ENCODE measurements around the gene PCDHB14. TPM values are rescaled to one million over a fixed set of nuclear protein-coding genes. Genes with fewer than 3 reads are reported as not detected.
A peak's percentile ranks its signal among the peaks of the same experiment; 100 is the strongest.
"Not testable (repeated sequence)": the region's sequence is repeated elsewhere in the genome, so short reads cannot be mapped to it uniquely, and the experiment has no call there.

Gene PCDHB14
- not detected for total RNA-seq
- 0.02 TPM for total RNA-seq (2013)

DNA sequence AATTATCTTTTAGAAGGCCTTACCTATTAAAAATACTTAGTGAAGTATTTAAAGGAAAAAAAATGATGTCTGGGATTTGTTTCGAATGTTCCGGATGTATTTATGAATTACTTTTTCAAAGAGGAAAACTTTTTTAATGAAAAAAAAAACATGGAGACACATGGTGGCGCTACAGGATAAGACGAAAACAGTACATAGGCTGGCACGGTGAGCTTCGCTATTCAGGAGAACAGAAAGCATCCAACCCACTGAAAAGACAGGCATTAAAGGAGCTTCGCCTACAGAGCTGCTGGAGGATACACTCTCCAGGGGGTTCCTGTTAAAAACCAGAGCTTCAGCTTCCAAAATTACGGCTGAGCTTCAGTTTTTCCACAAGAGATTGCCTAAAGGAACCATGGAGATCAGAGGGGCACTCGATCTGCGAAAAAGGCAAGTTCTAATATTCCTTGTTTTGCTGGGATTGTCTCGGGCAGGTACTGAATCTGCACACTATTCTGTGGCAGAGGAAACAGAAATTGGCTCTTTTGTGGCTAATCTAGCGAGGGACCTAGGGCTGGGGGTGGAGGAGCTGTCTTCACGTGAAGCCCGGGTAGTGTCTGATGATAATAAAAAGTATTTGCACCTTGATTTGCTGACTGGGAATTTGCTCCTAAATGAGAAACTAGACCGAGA lies at the start of gene PCDHB14:
TSS of gene PCDHB14 (plus strand) at position 232 of the 672 bp plus-strand sequence. CDS start at position 395, 163 bp downstream.
- intact Hi-C loops (cut with micrococcal nuclease): loop anchor here (10.0 kb wide), 1 partner anchor 342 kb away; no protein-coding TSS in a partner anchor
- Histone ChIP-seq H3K36me3 (ENCODE audit: control insufficient read depth, insufficient read depth, low read length) (no peaks in the 10 kb centered on the region), H3K9me3 (ENCODE audit: control insufficient read depth, insufficient read depth, low read length) (no peaks in the 10 kb centered on the region), H3K27ac (ENCODE audit: low read length) (no peak within 1 kb of the TSS), H3K27me3 (ENCODE audit: control insufficient read depth, insufficient read depth, low read length) (peaks cover 2% of the 10 kb centered on the region), H3K4me3 (ENCODE audit: low read length) (no peak within 1 kb of the TSS), H3K4me1 (ENCODE audit: control insufficient read depth, insufficient read depth, low read length) (no peaks in the 10 kb centered on the region)
- whole genome bisulfite sequencing (ENCODE audit: insufficient coverage): 28% methylated on average over 15 of the region's 15 CpGs
- DNase-seq: peak in 1 of 2 donors; percentile 44
- Mint-ChIP-seq H3K4me1 (no peaks in the 10 kb centered on the region), H3K27me3 (ENCODE audit: low read depth in 2 of 2) (peaks cover 0 to 12% of the 10 kb centered on the region in 2 donors), H3K4me3 (no peak within 1 kb of the TSS), H3K9me3 (peaks cover 2 to 5% of the 10 kb centered on the region in 2 donors), H3K36me3 (no peaks in the 10 kb centered on the region), H3K27ac (no peak within 1 kb of the TSS)
- TF ChIP-seq, protein P1, sequence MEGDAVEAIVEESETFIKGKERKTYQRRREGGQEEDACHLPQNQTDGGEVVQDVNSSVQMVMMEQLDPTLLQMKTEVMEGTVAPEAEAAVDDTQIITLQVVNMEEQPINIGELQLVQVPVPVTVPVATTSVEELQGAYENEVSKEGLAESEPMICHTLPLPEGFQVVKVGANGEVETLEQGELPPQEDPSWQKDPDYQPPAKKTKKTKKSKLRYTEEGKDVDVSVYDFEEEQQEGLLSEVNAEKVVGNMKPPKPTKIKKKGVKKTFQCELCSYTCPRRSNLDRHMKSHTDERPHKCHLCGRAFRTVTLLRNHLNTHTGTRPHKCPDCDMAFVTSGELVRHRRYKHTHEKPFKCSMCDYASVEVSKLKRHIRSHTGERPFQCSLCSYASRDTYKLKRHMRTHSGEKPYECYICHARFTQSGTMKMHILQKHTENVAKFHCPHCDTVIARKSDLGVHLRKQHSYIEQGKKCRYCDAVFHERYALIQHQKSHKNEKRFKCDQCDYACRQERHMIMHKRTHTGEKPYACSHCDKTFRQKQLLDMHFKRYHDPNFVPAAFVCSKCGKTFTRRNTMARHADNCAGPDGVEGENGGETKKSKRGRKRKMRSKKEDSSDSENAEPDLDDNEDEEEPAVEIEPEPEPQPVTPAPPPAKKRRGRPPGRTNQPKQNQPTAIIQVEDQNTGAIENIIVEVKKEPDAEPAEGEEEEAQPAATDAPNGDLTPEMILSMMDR (IDR thresholded peaks at IDR 0.05): no peak
- no peak for ATAC-seq

DNA sequence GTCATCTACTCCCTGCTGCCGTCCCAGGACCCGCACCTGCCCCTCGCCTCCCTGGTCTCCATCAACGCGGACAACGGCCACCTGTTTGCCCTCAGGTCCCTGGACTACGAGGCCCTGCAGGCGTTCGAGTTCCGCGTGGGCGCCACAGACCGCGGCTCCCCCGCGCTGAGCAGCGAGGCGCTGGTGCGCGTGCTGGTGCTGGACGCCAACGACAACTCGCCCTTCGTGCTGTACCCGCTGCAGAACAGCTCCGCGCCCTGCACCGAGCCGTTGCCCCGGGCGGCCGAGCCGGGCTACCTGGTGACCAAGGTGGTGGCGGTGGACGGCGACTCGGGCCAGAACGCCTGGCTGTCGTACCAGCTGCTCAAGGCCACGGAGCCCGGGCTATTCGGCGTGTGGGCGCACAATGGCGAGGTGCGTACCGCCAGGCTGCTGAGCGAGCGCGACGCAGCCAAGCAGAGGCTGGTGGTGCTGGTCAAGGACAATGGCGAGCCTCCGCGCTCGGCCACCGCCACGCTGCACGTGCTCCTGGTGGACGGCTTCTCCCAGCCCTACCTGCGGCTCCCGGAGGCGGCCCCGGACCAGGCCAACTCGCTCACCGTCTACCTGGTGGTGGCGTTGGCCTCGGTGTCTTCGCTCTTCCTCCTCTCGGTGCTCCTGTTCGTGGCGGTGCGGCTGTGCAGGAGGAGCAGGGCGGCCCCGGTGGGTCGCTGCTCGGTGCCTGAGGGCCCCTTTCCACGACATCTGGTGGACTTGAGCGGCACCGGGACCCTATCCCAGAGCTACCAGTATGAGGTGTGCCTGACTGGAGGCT lies 48.6 kb upstream of the PCDHB14 start:
- H3K27ac Mint-ChIP-seq; H3K36me3 Mint-ChIP-seq; H3K4me3 Mint-ChIP-seq; H3K36me3 ChIP-seq (ENCODE audit: control insufficient read depth, insufficient read depth, low read length); H3K27me3 ChIP-seq (ENCODE audit: control insufficient read depth, insufficient read depth, low read length); H3K27ac ChIP-seq (ENCODE audit: low read length); H3K4me1 ChIP-seq (ENCODE audit: control insufficient read depth, insufficient read depth, low read length); intact Hi-C loops (cut with micrococcal nuclease); H3K4me1 Mint-ChIP-seq; H3K9me3 ChIP-seq (ENCODE audit: control insufficient read depth, insufficient read depth, low read length); ATAC-seq; H3K9me3 Mint-ChIP-seq; DNase-seq; H3K4me3 ChIP-seq (ENCODE audit: low read length): not testable (repeated sequence)
- WGBS (ENCODE audit: insufficient coverage): 50% methylated on average over 77 of the region's 79 CpGs
- H3K27me3 Mint-ChIP-seq (ENCODE audit: low read depth in 2 of 2): peaks cover 0 to 11% of the 10 kb centered on the region in 2 donors

DNA sequence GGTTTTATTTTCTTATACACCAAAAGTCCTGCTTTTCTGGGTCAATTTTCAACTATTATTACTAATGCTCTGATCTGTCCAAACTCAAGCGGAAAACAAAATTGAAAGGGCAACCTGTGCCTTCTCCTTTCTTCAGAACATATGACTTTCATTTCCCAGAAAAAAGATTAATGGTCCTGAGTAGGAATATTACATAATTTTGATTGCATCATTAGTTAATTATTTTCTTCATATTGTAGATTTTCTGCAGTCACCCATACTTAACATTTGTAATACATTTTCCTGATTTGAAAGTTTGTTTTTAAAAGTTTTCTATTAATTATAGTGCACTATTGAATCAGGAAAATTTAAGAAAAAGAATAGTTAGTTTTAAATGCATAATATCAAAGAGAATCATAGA lies 47.2 kb upstream of the PCDHB14 start:
- no peaks in the 10 kb centered on the region for H3K36me3 Mint-ChIP-seq
- no peak overlapping the region for H3K4me3 ChIP-seq (ENCODE audit: low read length)
- H3K9me3 ChIP-seq (ENCODE audit: control insufficient read depth, insufficient read depth, low read length): peaks cover 6% of the 10 kb centered on the region
- 50% methylated on average over 1 of the region's 1 CpG for WGBS (ENCODE audit: insufficient coverage)
- ATAC-seq: no peak
- H3K4me1 Mint-ChIP-seq: no peaks in the 10 kb centered on the region
- no peak overlapping the region for H3K27ac ChIP-seq (ENCODE audit: low read length)
- no peak for DNase-seq
- H3K9me3 Mint-ChIP-seq: peaks cover 0 to 4% of the 10 kb centered on the region in 2 donors
- no peaks in the 10 kb centered on the region for H3K4me1 ChIP-seq (ENCODE audit: control insufficient read depth, insufficient read depth, low read length)
- no peaks in the 10 kb centered on the region for H3K36me3 ChIP-seq (ENCODE audit: control insufficient read depth, insufficient read depth, low read length)
- no peak overlapping the region for H3K4me3 Mint-ChIP-seq
- H3K27ac Mint-ChIP-seq: no peak overlapping the region
- H3K27me3 Mint-ChIP-seq (ENCODE audit: low read depth in 2 of 2): peaks cover 0 to 10% of the 10 kb centered on the region in 2 donors
- TF ChIP-seq, protein P1 (IDR thresholded peaks at IDR 0.05): no peak
- intact Hi-C loops (cut with micrococcal nuclease): no loop called here
- H3K27me3 ChIP-seq (ENCODE audit: control insufficient read depth, insufficient read depth, low read length): no peaks in the 10 kb centered on the region

DNA sequence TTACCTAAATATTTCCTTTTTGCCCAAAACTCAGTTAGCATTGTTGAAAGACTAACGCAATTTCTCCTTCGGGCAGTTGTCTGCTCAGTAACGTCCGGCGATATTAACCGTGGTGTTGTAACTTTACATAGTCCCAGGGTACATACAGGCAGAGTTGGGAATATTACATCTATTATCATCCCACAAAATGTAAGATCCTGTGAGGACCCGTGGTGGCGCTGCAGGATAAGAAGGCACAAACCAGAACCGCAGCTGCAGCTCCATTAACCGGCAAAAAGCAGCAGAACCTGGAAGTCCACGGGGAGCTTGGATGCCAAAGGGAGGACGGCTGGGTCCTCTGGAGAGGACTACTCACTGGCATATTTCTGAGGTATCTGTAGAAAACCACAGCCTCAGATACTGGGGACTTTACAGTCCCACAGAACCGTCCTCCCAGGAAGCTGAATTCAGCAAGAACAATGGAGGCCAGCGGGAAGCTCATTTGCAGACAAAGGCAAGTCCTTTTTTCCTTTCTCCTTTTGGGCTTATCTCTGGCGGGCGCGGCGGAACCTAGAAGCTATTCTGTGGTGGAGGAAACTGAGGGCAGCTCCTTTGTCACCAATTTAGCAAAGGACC lies 45.5 kb upstream of the PCDHB14 start, which contains the start of gene PCDHB8:
TSS of gene PCDHB8 (plus strand) at position 214 of the 615 bp plus-strand sequence. CDS start at position 459, 245 bp downstream.
- H3K27me3 Mint-ChIP-seq (ENCODE audit: low read depth in 2 of 2): peaks cover 12 to 13% of the 10 kb centered on the region in 2 donors
- intact Hi-C loops (cut with micrococcal nuclease); H3K27ac Mint-ChIP-seq; H3K9me3 Mint-ChIP-seq; H3K4me3 ChIP-seq (ENCODE audit: low read length); H3K27ac ChIP-seq (ENCODE audit: low read length); H3K4me3 Mint-ChIP-seq; H3K36me3 Mint-ChIP-seq; DNase-seq; ATAC-seq; H3K4me1 ChIP-seq (ENCODE audit: control insufficient read depth, insufficient read depth, low read length); H3K27me3 ChIP-seq (ENCODE audit: control insufficient read depth, insufficient read depth, low read length); H3K36me3 ChIP-seq (ENCODE audit: control insufficient read depth, insufficient read depth, low read length); H3K9me3 ChIP-seq (ENCODE audit: control insufficient read depth, insufficient read depth, low read length); H3K4me1 Mint-ChIP-seq: not testable (repeated sequence)
- 38% methylated on average over 8 of the region's 18 CpGs for WGBS (ENCODE audit: insufficient coverage)

DNA sequence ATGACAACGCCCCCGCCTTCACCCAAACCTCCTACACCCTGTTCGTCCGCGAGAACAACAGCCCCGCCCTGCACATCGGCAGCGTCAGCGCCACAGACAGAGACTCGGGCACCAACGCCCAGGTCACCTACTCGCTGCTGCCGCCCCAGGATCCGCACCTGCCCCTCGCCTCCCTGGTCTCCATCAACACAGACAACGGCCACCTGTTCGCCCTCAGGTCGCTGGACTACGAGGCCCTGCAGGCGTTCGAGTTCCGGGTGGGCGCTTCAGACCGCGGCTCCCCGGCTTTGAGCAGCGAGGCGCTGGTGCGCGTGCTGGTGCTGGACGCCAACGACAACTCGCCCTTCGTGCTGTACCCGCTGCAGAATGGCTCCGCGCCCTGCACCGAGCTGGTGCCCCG lies 43.8 kb upstream of the PCDHB14 start:
- H3K4me1 ChIP-seq (ENCODE audit: control insufficient read depth, insufficient read depth, low read length); ATAC-seq; H3K27ac Mint-ChIP-seq; H3K36me3 Mint-ChIP-seq; H3K4me3 ChIP-seq (ENCODE audit: low read length); H3K4me1 Mint-ChIP-seq; H3K27ac ChIP-seq (ENCODE audit: low read length); H3K27me3 ChIP-seq (ENCODE audit: control insufficient read depth, insufficient read depth, low read length); intact Hi-C loops (cut with micrococcal nuclease); DNase-seq; H3K4me3 Mint-ChIP-seq; H3K9me3 ChIP-seq (ENCODE audit: control insufficient read depth, insufficient read depth, low read length); H3K36me3 ChIP-seq (ENCODE audit: control insufficient read depth, insufficient read depth, low read length); H3K9me3 Mint-ChIP-seq: not testable (repeated sequence)
- peaks cover 14 to 15% of the 10 kb centered on the region in 2 donors for H3K27me3 Mint-ChIP-seq (ENCODE audit: low read depth in 2 of 2)
- 44% methylated on average over 23 of the region's 39 CpGs for WGBS (ENCODE audit: insufficient coverage)

DNA sequence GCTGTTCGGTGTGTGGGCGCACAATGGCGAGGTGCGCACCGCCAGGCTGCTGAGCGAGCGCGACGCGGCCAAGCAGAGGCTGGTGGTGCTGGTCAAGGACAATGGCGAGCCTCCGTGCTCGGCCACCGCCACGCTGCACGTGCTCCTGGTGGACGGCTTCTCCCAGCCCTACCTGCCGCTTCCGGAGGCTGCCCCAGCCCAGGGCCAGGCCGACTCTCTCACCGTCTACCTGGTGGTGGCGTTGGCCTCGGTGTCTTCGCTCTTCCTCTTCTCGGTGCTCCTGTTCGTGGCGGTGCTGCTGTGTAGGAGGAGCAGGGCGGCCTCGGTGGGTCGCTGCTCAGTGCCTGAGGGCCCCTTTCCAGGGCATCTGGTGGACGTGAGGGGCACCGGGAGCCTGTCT lies 43.3 kb upstream of the PCDHB14 start:
- H3K9me3 ChIP-seq (ENCODE audit: control insufficient read depth, insufficient read depth, low read length); intact Hi-C loops (cut with micrococcal nuclease); DNase-seq; H3K27ac ChIP-seq (ENCODE audit: low read length); H3K4me3 ChIP-seq (ENCODE audit: low read length); H3K4me3 Mint-ChIP-seq; H3K27ac Mint-ChIP-seq; H3K9me3 Mint-ChIP-seq; H3K4me1 Mint-ChIP-seq; H3K4me1 ChIP-seq (ENCODE audit: control insufficient read depth, insufficient read depth, low read length); H3K36me3 ChIP-seq (ENCODE audit: control insufficient read depth, insufficient read depth, low read length); H3K27me3 ChIP-seq (ENCODE audit: control insufficient read depth, insufficient read depth, low read length); ATAC-seq: not testable (repeated sequence)
- 42% methylated on average over 20 of the region's 32 CpGs for WGBS (ENCODE audit: insufficient coverage)
- peaks cover 11% of the 10 kb centered on the region for H3K36me3 Mint-ChIP-seq
- H3K27me3 Mint-ChIP-seq (ENCODE audit: low read depth in 2 of 2): peaks cover 19% of the 10 kb centered on the region in 2 donors
